ENCODE results near the gene NR2C2AP.

GRCh38 chr19:19224150-19224851, 21.1 kb upstream of the NR2C2AP start:
- TF ChIP-seq CTCF (IDR thresholded peaks at IDR 0.05) (no peak), POLR2A (IDR thresholded peaks at IDR 0.05) (no peak)

Data from ovary (tissue), 3 donors.